ENCODE results near the gene IARS1. TPM values are rescaled to one million over a fixed set of nuclear protein-coding genes. Genes with fewer than 3 reads are reported as not detected.

Gene IARS1
- total and polyA plus RNA-seq, 2 of the 8 experiments (the other 6 are each of a cell fraction or from before 2014, with no cell fraction given) = 74.9 to 243 TPM

- H2BK5ac ChIP-seq (ENCODE audit: low read depth, low read length) = peak overlapping the region; percentile 99
- peaks cover 2% of the 10 kb centered on the region for H3K79me1 ChIP-seq (ENCODE audit: low read depth, low read length)
- H2BK20ac ChIP-seq (ENCODE audit: low read length) = no peak overlapping the region
- peak overlapping the region; percentile 99; the same call in 1 of the 2 replicates for H3K18ac ChIP-seq (ENCODE audit: extremely low read depth, low read length)
- peaks cover 0 to 4% (median under 1%) of the 10 kb centered on the region in 4 experiments; a peak in 1 of 7 replicates for H3K4me1 ChIP-seq (replicated peaks in 1 of 4; ENCODE audit: control insufficient read depth in 3 of 4, insufficient read depth in 4 of 4, low read length in 3 of 4)
- H3K27ac ChIP-seq (ENCODE audit: low read depth, low read length) = peak overlapping the region; percentile 97; the same call in 1 of the 2 replicates
- ChIA-PET POLR2A (ENCODE audit: partially characterized antibody) (interaction anchor here (0.7 to 3.1 kb wide), 15 partner anchors 8 to 344 kb away, joined by 3 to 16 read pairs (median 4); partner anchors contain the start of gene IPPK), CTCF (ENCODE audit: partially characterized antibody) (interaction anchor here (0.6 to 2.4 kb wide), 8 partner anchors 9 to 336 kb away, joined by 3 to 9 read pairs (median 3); no protein-coding TSS in a partner anchor)
- H3K9ac ChIP-seq (replicated peaks in 1 of 4; ENCODE audit: extremely low read depth in 1 of 4, low read depth in 3 of 4, low read length in 3 of 4) = peak overlapping the region; percentile 52 to 99 (median 84); a peak in 6 of 7 replicates
- H2AK5ac ChIP-seq (ENCODE audit: low read depth, low read length) = no peak overlapping the region
- H4K8ac ChIP-seq (ENCODE audit: extremely low read depth, insufficient read depth, low read length) = peak overlapping the region; percentile 22; the same call in 1 of the 2 replicates
- no peak overlapping the region for H4K5ac ChIP-seq (ENCODE audit: insufficient read length, low read depth, low read length)
- H3K14ac ChIP-seq (ENCODE audit: insufficient read length) = no peak overlapping the region
- H3K4me3 ChIP-seq (ENCODE audit: extremely low read depth in 1 of 4, insufficient read depth in 2 of 4, low read depth in 3 of 4, low read length in 4 of 4) = peak overlapping the region; percentile 70 to 97 (median 92)
- H3K4ac ChIP-seq (replicated peaks; ENCODE audit: insufficient read length, low read depth, low read length) = no peak overlapping the region
- no peaks in the 10 kb centered on the region for H3K27me3 ChIP-seq (replicated peaks in 1 of 4; ENCODE audit: control insufficient read depth in 3 of 4, extremely low read depth in 1 of 4, insufficient read depth in 3 of 4, low read length in 3 of 4)
- H3K79me2 ChIP-seq (ENCODE audit: control insufficient read depth in 1 of 2, insufficient read depth in 2 of 2, low read length in 2 of 2) = peaks cover 0 to 14% of the 10 kb centered on the region in 2 experiments; a peak in 2 of 4 replicates
- peaks cover 1 to 2% of the 10 kb centered on the region in 2 experiments for H4K20me1 ChIP-seq (replicated peaks in 1 of 2; ENCODE audit: control insufficient read depth in 1 of 2, insufficient read depth in 2 of 2, low read length in 2 of 2)
- H2BK15ac ChIP-seq (ENCODE audit: low read length) = no peak overlapping the region
- peak overlapping the region; percentile 100 for H2AFZ ChIP-seq (ENCODE audit: low read length)
- H3K23me2 ChIP-seq (ENCODE audit: low read depth, low read length) = peaks cover 7% of the 10 kb centered on the region
- H3K23ac ChIP-seq (ENCODE audit: insufficient read length) = no peak overlapping the region
- no peak for FAIRE-seq
- no peaks in the 10 kb centered on the region for H3K9me3 ChIP-seq (ENCODE audit: insufficient read depth in 2 of 2, low read depth in 1 of 2, low read length in 1 of 2)
- H4K91ac ChIP-seq (replicated peaks; ENCODE audit: insufficient read length, low read length) = no peak overlapping the region
- peaks cover 4 to 21% (median 7%) of the 10 kb centered on the region in 4 experiments; a peak in 5 of 8 replicates for H3K36me3 ChIP-seq (ENCODE audit: control insufficient read depth in 2 of 4, insufficient read depth in 4 of 4, low read length in 3 of 4)
- H2BK120ac ChIP-seq (replicated peaks; ENCODE audit: low read depth, low read length) = no peak overlapping the region
- TF ChIP-seq PHF8 (conservative IDR thresholded peaks at IDR 0.05; ENCODE audit: low read depth, low read length) = peak; percentile 21; the same call in 1 of the 2 replicates
- TF ChIP-seq CHD1 (IDR thresholded peaks at IDR 0.05; ENCODE audit: low read depth, low read length) = no peak
- TF ChIP-seq HDAC2 (IDR thresholded peaks at IDR 0.05; ENCODE audit: borderline replicate concordance in 1 of 2, low read depth in 2 of 2, low read length in 2 of 2) = peak in 1 of 2 experiments; percentile 14; a peak in 2 of 4 replicates
- TF ChIP-seq KDM4A (IDR thresholded peaks at IDR 0.05; ENCODE audit: low read depth, low read length, severe bottlenecking) = peak; percentile 48
- peak; percentile 26 to 60; a peak in 1 of 4 replicates for TF ChIP-seq SIN3A (conservative IDR thresholded peaks at IDR 0.05 in 1 of 2, IDR thresholded peaks at IDR 0.05 in 1 of 2; ENCODE audit: low read depth in 1 of 2, low read length in 2 of 2)
- TF ChIP-seq BCL11A (IDR thresholded peaks at IDR 0.05; ENCODE audit: low read depth in 2 of 2, low read length in 2 of 2) = no peak
- 9% methylated on average over 30 of the region's 30 CpGs; no CpG with 5 or more reads in 1 of the 2 experiments for WGBS, 2 experiments (ENCODE audit: extremely low coverage in 1 of 2, insufficient coverage in 1 of 2, insufficient read length in 1 of 2, insufficient replicate concordance in 2 of 2, low coverage in 1 of 2, low lambda C conversion rate in 2 of 2, missing lambda C conversion rate in 1 of 2)
- no peak overlapping the region for H3K56ac ChIP-seq (replicated peaks; ENCODE audit: insufficient read length, low read depth, low read length)
- H3K4me2 ChIP-seq (ENCODE audit: insufficient read depth in 1 of 2, low read depth in 2 of 2, low read length in 2 of 2) = peak overlapping the region; percentile 80 to 87
- DNase-seq (ENCODE audit: low read depth in 1 of 2, low spot score in 2 of 2) = no peak
- H2BK12ac ChIP-seq (ENCODE audit: low read depth, low read length) = no peak overlapping the region; the same call in 1 of the 2 replicates
Measured at GRCh38 chr9:92325991-92326500, 32.5 kb upstream of the IARS1 start.
